Muscle of back (tissue), 11 donors: ENCODE results near the gene DLEC1. TPM values are rescaled to one million over a fixed set of nuclear protein-coding genes. Genes with fewer than 3 reads are reported as not detected.
A peak's percentile ranks its signal among the peaks of the same experiment; 100 is the strongest.
"Not testable (repeated sequence)": the region's sequence is repeated elsewhere in the genome, so short reads cannot be mapped to it uniquely, and the experiment has no call there.

Experiments
- DNase-seq, 3 donors: peaks; one replicate each; pipeline versions ENCODE4 v3.0.0 to v3.0.0-alpha.2; 2013
- polyA plus RNA-seq, 10 donors: library from polyadenylated mRNA; unstranded; fragments of 120-200 nt; gene quantifications; one replicate each; pipeline ENCODE4 v1.2.1, GENCODE V29; 2013; ENCODE audit not compliant: insufficient read length in 10 of 10

Gene DLEC1
- polyA plus RNA-seq, 10 donors = 0.22 to 1.2 (median 0.40) TPM

DNA sequence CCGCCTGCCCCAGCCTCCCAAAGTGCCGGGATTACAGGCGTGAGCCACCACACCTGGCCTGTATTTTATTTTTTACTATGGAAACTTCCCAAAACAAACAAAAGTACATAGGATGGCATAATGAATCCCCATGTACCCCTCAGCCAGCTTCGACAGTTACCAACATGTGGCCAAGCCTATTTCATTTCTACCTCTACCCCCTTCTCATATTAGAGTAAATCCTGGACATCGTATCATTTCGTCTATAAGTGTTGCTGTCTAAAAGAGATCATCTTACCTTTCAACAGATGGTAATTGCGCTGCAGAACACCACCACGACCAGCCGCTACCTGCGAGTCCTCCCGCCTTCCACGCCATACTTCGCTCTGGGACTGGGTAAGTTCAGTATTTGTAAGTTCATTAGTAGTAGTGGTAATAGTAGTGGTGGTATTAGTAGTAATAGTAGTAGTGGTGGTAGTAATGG, 44.9 kb downstream of the DLEC1 start:
- DNase-seq = no peak

DNA sequence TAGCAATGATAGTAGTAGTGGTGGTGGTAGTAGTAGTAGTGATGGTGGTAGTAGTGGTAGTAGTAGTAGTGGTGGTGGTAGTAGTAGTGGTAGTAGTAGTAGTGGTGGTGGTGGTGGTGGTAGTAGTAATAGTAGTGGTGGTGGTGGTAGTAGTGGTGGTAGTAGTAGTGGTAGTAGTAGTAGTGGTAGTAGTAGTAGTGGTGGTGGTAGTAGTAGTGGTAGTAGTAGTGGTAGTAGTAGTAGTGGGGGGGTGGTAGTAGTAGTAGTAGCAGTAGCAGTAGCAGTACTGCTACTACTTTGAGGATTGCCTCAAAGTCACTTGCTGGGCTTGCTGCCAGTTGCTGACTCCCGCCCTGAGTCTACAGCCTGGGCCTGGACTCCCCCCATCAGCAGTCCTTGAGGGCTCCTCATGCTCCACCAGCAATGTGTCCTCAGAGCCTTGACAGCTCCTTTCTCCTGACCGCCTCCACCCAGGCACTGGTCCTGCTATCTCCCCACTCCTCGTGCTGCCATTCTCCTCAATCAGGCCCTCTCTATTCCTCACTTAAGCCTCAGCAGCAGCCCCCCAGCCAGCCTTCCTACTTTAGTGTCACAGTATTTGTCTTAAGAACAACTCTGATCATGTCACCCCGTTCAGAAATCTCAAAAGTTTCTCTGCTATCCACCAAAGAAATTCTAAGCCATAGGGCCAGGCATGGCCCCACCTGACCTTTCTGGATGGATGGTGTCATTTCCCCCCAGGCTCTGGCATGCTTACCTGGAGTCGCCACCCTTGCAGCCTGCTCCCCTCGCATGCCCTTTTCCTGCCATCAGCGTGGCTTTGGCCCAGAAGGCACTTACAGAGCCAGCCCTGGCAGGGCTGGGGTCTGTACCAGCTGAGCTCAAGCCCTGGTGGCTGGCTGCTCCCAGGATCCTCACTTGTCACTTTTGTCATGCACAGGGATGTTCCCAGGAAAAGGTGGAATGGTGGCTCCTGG, 45.6 kb downstream of the DLEC1 start:
- DNase-seq = peak; percentile 9 to 44 (median 15)

DNA sequence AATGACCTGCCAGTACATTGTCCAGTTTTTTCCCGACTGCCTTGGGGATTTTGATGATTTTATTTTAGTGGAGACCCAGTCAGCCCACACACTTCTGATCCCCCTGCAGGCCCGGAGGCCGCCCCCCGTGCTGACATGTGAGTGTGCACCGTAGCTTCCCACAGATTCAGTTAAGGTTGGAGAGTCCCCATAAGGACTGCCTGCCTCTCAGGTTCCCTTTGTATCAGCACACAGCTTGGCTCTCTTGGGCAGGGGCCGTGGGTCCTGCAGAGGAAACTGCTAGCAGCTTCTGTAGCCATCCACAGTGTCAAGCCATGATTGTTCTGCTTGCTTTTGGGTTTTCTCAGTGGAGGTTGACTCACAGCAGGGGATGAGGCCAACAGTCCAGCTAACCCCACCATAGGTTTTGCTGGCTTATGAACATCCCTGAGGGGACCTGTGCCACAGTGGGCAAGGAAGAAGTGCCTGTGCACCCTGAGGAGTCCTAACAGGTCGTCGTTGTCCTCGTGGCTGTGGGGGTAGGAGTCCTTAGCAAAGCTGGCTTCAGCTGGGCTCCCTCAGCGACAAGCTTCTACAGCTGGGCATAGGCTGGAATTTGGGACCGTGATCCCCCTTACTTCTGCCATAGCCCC, 46.4 kb downstream of the DLEC1 start:
- DNase-seq = no peak

DNA sequence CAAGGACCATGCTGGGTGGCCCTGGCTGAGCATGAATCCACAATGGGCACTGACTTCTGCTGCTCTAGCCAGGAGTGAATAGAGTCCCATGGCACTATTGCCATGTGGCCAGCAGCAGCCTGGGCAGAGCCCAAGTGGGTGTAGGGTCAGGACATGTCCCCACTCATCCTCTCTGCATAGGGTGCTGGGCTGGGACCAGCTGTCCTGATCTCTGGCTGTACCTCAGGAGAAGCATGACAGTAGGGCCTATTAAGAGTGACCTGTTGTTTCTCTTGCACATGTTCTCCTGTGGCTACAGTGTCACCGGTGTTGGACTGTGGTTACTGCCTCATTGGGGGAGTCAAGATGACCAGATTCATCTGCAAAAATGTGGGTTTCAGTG, 46.9 kb downstream of the DLEC1 start:
- no peak for DNase-seq

DNA sequence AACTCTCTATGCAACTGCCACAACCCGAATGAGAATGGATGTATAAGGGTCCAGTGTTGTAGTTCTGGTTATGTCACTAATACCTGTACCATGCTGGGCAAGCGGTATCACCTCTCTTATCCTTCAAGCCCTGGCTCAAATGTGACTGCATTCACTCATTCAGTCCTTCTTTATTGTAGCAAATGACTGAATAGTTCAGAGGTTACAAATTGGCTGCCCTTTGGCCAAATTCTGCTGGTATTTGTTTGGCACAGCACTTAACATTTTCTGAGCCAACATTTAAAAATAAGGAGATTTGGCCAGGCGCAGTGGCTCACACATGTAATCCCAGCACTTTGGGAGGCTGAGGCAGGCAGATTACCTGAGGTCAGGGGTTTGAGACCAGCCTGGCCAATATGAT, 47.5 kb downstream of the DLEC1 start:
- no peak for DNase-seq

DNA sequence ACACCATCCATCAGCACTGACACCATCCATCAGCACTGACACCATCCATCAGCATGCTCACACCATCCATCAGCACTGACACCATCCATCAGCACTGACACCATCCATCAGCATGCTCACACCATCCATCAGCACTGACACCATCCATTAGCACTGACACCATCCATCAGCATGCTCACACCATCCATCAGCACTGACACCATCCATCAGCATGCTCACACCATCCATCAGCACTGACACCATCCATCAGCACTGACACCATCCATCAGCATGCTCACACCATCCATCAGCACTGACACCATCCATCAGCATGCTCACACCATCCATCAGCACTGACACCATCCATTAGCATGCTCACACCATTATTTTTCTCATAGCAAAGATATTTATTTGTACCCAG, 48.3 kb downstream of the DLEC1 start:
- DNase-seq = not testable (repeated sequence)

DNA sequence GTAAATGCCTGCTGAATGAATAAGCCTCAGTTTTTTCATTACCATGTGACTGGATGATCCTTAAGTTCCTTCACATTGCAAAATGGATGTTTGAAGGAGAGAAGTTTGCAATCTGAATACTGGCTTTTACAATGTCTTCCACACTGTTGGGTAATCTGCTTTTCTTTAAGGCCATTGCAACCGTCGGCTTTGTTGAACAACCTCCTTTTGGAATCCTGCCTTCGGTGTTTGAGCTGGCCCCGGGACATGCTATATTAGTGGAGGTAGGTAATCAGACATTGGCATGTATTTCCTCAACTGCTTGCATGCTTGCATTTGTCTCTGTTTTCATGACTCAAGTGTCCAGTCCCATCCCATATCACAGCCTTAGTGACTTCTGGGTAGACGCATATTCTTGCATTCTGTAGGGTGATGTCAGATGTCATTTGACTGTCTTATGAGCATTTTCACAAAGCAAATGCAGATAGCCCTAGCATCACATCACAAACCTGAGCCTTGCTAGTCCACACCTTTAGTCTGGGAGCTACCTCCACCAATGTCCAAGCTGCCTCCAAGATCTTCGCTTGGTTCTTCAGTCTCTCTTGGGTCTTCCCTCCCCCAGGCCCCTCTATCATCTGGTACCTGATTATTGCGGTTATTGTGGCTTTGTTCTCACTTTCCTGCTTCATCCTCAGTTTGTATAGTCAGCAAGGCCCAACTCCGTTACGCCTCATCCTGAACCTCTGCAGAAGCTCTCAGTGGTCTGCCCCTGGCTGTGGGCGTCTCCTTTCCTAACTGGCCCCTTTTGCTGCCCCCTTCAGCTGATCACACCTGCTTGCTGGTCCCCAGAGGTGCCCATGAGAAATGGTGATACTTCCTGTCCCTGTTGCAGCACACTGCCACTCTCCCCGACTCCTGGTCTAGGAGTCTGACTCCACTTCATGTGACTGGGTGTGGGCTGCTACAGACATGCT, 49.4 kb downstream of the DLEC1 start:
- no peak for DNase-seq

DNA sequence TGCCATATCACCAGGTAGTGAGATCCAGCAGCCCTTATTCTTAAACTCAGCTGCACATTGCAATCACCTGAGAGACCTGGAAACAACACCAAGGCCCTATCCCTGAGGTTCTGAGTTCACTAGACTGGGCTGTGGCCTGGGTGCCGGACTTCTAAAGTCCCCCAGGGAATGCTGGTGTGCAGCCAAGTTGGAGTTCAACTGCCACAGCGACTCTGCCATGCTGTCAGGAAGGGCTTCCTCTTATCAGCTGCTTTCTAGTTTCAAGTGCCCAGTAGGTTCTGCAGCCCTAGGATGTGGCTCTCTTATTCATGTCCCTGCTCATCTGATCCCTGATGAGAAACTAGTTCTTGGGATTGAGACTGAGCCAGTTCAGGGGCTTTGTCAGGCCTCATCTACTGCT, 50.2 kb downstream of the DLEC1 start:
- DNase-seq = no peak

DNA sequence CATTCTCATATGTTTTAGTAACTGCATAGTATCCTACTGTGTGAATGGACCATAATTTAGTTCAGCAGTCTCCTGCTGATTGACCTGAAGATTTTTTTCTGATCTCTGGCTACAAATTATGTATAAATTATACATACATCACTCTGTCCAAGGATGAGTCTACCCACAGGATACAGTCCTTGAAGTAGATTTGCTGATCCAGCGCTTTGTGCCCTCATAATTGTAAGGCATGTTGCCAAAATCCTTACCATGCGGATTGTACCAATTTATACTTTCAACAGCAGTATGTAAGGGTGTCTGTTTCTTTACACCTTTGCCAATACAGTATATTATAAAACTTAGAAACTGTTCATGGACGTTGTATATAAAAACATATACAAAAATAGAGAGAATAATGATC, 51.4 kb downstream of the DLEC1 start:
- no peak for DNase-seq

DNA sequence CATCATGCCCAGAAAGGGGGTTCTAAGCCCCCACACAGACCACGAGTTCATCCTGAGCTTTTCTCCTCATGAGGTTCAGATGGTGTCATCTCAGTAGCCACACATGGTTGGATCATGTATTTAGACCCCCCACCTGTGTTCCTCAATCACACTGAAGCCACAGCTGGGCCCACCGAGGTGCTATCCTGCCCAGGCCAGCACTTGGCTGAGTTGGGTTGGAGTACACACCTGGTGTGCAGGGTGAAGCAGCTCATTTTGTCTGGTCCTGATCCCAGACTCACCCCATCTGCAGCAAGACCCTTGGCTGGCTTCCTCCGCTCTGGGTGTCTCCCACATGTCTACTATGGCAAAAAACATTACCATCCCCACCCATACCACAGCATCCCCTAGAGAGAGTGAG, 56.0 kb downstream of the DLEC1 start:
- DNase-seq = no peak

DNA sequence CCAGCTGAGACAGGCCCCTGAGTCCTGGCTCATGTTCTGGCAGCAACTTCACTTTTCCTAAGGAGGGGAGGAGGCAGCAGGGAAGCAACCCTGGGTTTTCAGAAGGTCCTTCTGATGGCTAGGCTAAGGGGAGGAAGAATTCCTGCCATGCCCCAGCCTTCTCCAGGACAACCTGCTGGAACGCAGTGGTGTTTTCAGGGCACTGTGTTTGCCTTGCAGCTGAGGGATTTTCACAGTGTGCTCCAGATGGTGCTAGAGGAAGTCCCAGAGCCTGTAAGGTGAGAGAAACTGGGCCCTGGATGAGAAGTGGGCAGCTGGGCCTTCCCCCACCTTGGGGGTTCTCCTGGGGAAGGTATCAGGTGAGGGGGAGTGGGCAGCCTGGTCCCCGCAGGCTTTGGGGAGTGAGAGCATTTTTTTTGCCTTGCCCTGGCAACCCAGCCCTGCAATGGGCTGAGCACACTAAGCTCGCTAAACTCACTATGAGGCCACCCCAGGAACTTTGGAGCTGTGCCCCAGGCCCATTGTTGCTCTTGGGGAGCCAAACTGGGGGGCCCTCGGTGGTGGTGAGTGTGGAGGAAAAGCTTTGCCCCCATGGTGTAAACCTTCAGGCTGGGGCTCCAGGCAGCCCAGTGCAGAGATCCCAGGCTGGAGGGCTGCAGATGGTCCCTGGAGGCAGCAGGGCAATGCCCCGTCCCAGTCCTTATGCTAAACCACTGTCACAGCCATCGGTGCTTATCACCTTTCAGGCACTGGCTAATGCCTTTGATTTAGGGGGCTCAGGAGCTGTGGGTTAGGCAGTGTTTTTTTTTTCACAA, 56.9 kb downstream of the DLEC1 start:
- DNase-seq = no peak

DNA sequence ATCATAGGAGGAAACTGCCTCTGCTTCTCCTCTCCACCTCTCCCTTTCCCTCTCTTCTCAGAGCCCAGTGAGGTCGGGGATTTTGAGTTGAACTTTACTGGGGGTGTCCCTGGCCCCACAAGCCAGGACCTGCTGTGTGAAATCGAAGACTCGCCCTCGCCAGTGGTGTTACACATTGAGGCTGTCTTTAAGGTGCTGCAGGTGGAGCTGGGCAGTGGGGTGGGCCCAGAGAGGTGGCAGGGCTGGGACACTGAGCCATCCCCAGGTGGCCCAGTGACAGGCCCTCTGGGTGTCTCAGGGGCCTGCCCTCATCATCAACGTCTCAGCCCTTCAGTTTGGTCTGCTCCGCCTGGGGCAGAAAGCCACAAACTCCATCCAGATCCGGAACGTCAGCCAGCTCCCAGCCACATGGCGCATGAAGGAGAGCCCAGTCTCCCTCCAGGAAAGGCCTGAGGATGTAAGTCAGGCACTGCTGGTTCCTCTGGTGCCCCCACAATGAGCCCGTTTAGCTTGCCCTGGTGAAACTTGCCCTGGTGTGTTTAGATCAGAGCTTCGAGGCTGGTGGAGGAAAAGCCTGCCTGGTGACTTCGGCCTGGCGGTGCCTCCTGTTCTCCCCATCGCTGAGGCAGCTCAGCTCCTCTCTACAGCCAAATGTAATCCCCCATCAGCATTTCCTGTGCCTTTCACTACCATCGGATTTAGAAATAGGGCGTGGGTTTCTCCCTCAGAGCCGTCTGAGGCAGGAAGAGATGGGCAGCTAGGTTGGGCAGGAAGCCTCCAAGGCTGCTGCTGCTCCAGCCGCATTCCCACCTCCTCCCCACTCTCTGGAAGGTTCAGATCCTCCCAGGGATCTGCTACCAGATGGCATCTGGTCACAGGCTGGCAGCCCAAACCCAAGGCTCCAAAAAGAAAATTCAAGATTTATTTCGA, 58.7 kb downstream of the DLEC1 start:
- no peak for DNase-seq

DNA sequence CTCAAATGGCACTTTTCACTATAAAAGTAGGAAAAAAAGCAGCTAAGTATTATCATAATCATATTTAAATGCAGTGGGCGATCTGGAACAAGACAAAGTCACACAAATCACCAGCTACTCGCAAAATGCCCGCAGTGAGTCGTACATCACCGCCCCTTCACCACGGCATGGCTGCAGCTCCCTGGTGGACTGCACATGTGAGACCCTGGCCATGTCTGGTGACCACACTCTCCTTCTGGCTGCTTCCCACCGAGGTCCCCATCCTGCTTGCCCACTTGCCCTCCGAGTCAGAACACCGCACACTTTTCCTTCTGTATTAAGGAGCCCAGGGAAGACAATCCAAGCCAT, 59.3 kb downstream of the DLEC1 start:
- no peak for DNase-seq

DNA sequence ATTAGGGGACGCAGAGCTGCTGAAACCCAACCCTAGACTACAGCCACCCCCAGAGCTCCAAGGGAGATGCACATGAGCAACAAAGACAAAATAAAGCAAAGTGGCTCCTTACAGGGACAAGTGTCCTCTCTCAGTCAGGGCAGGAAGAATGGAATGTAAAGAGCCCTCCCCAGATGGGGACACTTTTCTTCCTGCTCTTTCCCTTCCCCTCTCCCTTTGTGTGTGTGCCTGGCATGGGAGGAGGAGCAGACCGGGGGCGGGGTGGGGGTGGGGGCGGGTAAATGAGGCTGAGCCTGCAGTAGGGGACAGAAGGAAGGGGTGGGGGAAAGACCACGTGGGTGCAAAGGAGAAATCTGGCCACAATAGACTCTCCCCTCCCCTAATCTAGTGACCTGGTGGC, 60.5 kb downstream of the DLEC1 start:
- DNase-seq = no peak

DNA sequence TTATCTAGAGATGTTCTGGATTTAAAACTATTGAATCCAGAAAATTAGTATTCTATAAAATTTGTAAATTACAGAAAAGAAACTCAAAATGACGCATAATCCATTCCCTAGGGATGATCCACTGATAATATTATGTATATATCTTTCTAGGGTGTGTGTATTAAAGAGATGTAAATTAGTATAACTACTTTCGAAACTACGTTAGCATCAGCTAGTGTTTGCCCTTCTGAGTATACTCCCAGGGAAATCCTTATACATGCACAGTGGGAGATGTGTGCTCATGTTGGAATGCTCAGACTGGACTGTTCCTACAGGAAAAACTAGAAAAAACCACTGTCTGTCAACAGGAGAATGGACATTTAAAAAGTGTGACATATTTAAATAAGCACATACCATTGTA, 61.5 kb downstream of the DLEC1 start:
- DNase-seq = no peak

DNA sequence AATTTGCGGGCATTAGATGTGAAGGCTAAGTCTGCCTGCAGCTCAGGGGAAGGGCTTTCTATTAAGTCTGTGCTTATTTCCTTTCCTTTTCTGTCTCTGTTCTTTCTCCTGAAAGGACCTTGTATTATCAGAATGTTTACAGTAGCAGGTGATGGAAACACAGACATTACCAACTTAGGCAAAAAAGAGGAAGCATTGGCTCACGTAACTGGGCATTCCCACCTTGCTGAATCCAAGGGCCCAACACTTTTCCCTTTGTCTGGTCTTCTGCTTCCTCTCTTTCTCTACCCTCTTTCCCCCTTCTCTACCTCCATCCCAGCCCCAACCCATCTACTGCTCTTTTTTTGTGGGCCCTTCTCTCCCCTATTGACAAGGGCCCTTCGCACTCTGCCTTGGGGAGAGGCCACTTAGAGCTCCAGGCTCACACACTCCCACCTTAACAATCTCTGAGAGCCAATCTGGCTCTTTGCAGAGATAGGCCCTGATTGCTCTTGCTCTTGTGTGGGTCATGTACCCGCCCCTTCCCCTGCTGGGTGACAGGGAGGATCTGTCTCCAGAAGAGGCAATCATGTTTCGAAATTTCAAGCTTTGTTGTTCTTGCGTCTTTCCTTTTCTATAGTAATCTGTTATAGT, 62.9 kb downstream of the DLEC1 start:
- DNase-seq = no peak

DNA sequence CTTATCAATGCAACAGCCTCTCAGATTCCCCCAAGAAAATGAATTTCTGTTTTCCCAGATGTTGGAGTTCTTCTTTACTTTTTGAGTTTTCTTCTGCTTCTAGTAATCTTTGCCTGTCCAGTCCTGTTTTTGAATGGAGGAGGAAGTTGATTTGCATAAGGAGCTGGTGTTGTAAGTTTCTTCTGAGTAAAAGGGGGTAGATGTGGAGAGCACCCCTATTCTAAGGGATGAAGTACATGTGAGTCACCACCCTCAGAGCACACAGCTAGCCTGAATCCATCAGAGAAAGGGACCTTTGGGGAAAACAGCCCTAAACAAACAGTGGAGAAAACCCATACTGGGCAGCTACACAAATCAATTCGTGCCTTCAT, 63.4 kb downstream of the DLEC1 start:
- no peak for DNase-seq

DNA sequence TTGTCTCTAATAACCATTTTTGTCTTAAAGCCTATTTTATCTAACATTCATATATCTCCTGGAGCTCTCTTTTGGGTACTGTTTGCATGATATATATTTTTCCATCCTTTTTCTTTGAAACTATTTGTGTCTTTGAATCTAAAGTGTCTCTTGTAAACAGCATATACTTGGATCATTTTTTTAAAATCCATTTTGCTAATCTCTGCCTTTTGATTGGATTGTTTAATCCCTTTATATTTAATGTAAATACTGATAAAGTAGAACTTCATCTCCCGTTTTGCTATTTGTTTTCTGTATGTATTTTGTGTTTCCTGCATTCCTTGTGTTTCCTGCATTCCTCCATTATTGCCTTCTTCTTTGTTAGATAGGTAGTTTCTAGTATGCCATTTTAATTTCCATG, 66.5 kb downstream of the DLEC1 start:
- no peak for DNase-seq

DNA sequence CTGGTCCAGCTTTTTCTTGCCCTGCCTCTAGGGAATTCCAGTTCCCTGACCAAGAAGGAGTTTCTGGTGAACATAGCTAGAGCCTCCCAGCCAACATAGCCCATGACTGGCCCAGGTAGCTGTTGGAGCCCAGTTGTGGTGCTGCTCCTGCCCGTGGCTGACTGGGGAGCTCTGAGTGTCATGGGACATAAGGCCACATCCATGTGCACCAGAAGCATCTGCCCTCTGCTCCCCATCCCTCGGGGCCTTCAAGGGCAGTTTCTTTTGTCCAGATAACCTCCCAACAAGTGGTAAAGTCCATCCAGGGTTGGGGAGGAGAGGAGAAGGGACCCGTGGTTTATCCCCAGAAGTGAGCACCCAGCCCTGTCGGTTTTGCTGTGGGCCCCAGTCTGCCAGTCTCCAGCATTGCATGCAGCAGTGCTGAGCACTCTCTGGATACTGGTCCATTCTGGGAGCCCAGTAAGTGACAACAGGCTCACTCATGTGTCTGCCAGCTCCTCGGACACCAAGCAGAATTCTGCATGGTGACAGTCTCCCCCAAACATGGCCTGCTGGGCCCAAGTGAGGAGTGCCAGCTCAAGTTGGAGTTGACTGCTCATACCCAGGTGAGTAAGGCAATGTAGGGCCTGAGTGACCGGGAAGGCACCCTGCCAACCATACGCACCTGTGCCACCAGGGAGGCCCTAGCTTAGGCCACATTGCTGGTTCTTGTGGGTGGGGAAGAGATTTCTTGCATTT, 69.1 kb downstream of the DLEC1 start:
- no peak for DNase-seq
